ENCODE results near the gene SH3PXD2B.
"Not testable (repeated sequence)": the region's sequence is repeated elsewhere in the genome, so short reads cannot be mapped to it uniquely, and the experiment has no call there.

SH3PXD2B gene

DNA sequence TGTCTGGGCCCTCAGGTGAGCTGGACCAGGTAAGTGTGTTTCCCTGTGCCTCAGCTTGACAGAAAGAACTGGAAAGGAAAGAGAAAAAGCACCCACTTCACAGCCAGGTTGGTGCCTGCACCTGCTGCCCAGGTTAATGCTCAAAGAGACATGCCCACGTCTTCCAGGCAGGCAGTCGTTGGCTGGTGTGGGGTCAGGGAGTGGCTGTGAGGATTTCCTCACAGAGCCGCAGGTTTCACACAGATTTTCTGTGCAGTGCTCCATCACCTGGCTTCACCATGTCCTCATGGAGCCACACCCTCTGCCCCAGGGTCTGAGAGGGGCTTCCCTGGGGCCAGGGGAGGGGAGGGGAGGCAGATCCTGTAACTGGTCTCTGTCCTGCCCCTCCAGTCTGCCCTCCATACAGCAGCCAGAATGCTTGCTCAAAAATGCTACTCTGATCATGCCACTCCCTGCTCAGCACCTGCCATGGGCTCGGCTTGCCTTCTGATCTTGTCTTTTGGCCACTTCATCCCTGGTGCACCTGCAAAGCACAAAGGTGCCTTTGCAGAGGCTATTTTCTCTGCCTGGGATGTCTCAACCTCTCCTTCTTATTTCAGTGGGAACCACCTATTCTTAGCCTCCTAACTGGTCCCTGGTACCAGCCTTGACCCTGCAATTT, 88.2 kb downstream of the SH3PXD2B start:
- DNase-seq (ENCODE audit: low read depth in 2 of 2), result no peak

DNA sequence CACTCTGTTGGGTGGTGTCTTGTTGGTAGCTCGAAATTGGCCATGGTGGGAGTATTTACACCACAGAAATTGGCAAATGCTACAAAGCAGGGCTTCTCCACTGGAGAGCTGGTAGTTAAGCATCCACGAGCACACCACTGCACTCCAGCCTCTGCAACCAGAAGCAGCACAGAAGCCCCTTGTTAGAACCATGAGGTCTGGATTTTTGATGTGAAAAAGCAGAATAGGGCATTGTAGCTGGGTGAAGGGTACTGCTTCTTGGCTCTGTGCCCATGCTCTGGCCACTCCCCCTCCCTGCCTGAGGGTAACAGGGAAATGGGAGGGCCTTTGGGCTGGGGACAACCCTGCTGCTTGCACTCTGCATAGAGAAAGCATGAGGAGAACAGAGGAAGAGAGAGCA, 89.6 kb downstream of the SH3PXD2B start:
- DNase-seq (ENCODE audit: low read depth in 2 of 2), result no peak

DNA sequence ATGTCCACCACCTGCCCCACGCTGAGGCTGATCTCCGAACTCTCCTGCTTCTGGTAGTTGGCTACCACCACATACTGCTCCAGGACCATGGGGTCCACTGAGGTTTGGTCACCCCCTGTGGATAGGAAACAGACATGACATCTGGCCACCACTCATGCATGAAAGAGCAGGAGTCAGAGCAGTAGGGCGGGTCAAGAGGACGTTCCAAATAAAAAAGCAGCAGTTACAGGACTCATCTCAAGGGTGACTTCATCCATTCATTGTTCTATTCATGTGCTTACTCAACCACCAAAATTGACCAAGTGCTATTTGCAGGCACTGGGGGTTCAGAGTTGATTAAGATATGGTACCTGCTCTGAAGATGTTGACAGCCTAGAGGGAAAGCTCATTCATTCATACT, 91.6 kb downstream of the SH3PXD2B start:
- DNase-seq (ENCODE audit: low read depth in 2 of 2), result no peak

DNA sequence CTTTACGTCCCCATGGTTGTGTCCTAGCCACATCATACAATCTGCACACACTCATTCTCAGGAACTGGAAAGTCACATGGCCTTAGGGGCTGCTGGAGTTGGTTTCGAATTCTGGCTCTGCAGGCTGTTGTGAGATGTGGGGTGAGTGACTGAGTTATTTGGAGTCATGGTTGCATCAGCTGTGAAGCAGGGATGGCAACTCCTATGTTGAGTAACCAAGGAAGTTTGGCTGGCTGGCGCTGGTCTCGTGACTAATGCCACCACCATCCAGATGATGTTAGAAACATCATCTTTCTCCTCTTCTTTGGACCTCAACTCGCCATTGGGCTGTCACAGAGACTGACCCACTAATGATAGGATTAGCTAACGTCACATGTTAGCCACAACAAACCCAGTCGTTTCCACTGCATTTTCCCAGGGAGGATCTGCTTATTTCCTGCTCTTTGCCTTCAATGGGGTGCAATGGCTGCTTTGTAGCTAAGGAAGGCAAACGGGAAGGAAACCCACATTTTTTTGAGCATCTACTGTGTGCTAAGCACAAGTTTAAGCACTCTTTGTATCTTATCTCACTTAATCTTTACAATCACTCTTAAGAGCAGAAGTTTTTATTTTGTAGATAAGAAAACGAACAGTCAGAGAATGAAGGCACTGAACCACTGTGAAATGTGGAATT, 92.6 kb downstream of the SH3PXD2B start:
- no peak for DNase-seq (ENCODE audit: low read depth in 2 of 2)

DNA sequence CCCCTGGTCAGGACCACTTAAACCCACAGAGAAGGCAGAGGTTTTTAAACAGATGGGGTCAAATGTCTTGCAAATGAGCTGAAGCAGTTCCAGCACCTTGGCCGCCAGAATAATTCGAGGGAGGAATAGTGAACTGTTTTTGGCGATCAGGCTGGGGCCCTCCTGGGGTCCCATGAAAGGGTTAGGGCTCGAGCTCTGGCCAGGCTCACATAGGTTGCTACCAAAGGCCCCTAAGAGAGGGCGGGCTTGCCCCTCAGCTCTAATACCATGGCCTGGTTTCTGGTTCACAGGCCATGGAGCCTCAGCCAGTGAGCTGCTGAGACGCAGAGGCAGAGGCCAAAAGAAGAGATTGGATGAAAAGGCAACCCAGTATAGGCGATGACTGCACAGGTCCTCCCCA, 96.0 kb downstream of the SH3PXD2B start:
- no peak for DNase-seq (ENCODE audit: low read depth in 2 of 2)

DNA sequence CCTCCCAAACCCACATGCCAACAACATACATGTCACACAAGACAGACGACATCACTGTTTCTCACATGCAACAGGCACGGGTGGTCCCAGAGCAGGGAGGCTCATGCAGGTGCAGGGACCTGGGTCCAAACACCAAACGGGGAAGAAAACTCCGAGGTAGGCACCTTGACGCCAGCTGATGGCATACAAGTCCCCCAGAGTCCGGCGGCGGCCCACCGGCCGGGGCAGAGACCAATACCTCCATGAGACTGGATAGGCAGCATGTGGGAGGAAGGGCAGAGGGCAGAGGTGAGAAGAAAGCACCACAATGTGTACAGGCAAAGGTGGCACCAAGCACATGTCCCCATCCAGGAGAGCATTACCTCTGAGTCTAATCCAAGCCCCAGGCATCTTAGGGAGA, 97.8 kb downstream of the SH3PXD2B start:
- no peak for DNase-seq (ENCODE audit: low read depth in 2 of 2)

DNA sequence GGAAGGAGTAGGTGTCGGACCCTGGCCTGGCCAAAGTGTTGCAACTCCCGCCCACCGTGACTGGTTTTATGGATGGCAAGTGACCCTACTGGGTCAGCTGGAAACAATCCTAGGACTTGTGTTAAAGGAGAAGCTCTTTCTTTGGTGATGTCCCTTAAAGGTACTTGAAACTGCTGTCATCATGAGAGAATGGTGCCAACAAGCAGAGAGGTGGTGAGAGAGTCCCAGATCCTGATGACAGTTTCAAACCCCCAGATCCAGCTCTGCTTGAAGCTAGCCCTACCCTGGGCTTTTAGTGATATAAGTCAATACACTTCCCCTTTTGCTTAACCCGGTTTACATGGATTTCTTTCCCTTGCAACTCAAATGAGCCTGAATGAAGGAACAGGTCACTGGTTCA, 98.3 kb downstream of the SH3PXD2B start:
- DNase-seq (ENCODE audit: low read depth in 2 of 2), result no peak

DNA sequence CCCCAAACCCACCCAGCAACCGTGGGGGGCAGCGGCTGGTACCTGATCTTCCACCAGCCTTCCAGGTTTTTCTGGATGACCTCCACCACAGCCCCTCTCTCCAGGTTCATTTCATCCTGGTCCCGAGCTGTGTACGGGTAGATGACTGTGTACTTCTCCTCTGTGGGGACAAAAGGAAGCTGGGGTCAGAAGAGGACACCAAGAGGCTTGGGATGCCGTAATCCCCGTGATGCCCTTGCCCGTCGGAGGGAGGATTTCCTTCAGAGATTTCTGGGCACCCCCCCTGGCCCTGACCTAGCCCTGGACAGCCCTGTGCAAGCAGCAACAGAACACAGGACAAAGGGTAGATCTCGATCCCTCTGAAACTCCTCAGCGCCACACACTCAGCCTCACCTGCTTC, 100.5 kb downstream of the SH3PXD2B start:
- DNase-seq (ENCODE audit: low read depth in 2 of 2), result no peak

DNA sequence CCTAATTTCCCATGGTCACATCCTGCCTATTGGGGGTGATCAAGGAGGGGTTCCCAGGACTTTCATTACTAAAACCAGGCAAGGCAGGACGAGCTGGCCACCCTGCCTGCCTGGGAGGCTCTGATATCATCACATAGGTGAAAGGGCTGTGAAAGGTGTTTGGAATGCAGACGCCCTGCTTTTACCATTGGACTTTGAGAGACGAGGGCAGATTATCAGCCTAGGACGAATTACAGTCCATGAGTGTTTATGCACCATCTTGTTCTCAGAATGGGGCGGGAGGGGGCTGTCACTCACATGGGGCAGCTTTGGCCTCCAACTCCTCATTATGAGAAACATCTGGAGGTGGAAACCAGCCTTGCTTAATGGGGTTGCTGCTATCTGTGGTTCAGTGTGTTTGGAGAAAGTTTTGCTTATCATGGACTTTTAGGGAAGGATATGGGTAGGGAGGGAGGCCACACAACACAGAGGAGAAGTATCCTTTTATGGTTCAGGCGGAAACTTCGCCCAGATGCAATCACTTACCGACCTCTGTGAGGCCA, 101.0 kb downstream of the SH3PXD2B start:
- DNase-seq (ENCODE audit: low read depth in 2 of 2), result no peak

DNA sequence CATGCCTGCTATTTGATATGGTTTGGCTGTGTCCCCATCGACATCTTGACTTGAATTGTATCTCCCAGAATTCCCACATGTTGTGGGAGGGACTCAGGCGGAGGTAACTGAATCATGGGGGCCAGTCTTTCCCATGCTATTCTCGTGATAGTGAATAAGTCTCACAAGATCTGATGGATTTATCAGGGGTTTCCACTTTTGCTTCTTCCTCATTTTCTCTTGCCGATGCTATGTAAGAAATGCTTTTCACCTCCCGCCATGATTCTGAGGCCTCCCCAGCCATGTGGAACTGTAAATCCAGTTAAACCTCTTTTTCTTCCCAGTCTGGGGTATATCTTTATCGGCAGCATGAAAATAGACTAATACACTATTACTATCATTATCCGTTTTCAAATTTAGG, 101.8 kb downstream of the SH3PXD2B start:
- DNase-seq (ENCODE audit: low read depth in 2 of 2), result not testable (repeated sequence)

DNA sequence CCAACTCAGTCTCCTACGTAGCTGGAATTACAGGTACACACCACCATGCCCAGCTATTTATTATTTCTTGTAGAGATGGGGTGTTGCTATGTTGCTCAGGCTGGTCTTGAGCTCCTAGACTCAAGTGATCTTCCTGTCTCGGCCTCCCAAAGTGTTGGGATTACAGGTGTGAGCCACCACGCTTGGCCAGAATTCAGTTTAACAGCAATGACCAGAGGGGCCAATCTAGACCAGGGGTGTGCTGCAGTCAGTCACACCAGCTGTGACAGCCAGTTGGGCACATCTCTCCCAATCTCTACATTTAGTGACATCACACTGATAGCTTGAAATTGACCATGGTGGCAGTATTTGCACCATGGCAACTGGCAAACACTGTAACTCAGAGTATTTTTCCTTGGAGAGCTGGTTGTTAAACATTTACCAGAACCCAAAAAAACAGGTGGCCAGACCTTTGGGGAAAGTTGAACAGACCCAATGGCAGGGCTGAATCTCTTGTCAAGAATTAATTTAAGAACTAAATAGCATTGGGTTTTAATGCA, 103.0 kb downstream of the SH3PXD2B start:
- DNase-seq (ENCODE audit: low read depth in 2 of 2), result no peak

DNA sequence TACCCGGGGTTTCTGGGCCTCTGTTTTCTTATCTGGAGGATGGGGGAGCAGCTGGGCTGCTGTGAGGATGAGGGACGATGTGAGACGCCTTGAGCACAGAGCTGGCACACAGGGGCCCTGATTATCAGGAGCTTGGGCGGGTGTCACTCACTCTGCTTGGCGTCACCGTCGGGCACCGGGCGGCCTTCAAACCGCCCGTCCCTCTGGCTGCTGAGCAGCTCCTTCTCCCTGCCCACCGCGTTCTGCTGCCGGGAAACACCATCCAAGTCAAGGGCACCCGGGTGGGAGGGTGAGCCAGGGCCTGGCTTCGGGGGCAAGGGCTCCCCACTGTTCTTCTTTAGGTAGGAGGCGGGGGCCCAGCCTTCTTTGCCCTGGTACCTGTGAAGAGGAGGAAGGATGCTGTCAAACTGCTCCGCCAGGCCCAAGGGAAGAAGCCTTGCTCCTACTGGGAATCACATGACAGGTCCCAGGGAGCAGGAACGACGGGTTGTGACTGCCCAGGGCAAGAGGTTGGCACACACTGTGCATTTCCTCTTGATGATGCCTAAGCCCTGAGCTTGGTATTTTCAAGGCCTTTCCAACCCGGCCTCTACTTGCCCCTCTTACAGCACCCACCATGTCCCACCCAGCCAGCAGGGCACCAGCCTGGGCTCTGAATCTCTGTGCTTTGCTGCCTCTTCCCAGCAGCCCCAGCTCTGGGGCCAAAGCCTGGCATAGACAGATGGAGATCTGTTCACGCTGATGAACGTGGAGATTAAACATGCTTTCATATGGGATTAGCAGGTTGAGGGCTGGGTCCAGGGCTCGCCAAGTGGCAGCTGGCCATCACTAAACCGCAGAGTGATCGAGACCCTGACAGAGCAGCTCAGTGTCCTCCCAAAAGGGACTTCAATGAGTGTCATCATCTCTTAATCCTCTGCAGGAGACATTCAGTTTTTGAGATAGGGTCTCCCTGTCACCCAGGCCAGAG, 103.8 kb downstream of the SH3PXD2B start:
- no peak for DNase-seq (ENCODE audit: low read depth in 2 of 2)

DNA sequence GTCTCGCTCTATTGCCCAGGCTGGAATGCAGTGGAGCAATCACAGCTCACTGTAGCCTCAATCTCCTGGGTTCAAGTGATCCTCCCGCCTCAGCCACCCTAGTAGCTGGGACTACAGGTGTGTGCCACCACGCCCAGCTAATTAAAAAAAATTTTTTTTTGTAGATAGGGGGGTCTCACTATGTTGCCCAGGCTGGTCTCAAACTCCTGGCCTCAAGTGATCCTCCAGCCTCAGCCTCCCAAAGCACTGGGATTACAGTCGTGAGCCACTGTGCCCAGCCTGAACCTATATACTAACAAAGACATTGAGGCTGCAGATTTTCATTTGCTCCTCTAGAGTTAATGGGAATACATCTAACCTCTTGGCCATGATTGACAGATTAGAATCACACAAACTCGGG, 105.6 kb downstream of the SH3PXD2B start:
- not testable (repeated sequence) for DNase-seq (ENCODE audit: low read depth in 2 of 2)

DNA sequence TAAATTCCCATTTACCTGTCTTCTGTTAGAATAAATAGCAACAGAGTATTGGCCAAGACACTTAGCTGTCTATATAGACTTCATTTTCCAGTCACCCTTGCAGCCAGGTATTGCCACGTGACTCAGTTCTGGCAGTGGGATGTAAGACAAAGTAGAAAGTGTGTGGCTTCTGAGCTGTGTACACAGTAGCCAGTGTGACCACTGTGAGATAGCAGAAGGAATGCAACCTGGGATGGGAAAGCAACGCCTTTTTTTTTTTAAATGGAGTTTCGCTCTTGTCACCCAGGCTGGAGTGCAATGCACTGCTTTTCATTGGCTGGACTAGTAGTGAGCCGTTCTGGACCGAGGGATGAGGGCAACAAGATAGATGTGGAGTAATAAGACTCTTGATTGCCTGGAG, 106.2 kb downstream of the SH3PXD2B start:
- no peak for DNase-seq (ENCODE audit: low read depth in 2 of 2)

DNA sequence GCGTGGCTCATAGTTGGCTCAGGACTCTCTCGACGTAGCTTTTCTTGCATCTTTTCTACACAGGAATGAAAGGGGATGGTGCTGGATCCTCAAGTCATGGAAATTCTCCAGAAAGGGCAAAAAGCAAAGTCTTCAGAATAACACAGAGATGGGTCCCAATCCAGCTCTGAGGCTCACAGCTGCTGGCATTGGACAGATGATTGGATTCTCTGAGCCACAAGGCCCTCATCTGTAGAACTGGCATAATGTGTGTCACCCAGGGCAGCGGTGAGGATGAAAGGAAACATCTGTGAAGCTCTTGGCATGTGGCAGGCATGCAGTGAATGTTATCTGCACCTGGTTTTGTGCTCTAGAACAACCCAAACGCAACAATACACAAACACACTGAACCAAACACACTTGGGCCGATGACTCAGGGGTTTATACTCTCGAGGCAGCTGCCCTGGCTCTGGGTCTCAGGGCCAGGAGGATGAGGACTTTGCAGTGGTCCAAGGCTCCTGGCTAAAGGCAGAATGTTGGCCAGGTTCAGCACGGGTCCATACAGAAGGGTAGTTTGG, 106.8 kb downstream of the SH3PXD2B start:
- DNase-seq (ENCODE audit: low read depth in 2 of 2), result no peak

DNA sequence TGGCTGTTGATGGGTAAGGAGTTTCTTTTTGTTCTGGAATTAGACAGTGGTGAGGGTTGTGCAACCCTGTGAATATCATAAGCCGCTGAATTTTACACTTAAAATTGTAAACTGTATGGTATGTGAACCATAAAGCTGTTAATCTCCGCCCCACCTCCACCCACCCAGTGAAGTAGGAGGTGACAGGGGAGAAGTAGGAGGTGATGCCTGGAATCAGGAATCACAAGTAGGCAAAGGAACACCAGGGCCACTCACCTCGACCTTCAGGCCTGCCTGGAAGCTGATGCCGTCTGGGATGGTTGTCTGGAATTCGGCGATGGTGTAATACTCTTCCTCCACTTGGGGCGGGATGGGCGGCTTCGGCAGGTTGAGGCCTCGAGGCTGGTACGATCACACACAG, 108.4 kb downstream of the SH3PXD2B start:
- DNase-seq (ENCODE audit: low read depth in 2 of 2), result no peak

DNA sequence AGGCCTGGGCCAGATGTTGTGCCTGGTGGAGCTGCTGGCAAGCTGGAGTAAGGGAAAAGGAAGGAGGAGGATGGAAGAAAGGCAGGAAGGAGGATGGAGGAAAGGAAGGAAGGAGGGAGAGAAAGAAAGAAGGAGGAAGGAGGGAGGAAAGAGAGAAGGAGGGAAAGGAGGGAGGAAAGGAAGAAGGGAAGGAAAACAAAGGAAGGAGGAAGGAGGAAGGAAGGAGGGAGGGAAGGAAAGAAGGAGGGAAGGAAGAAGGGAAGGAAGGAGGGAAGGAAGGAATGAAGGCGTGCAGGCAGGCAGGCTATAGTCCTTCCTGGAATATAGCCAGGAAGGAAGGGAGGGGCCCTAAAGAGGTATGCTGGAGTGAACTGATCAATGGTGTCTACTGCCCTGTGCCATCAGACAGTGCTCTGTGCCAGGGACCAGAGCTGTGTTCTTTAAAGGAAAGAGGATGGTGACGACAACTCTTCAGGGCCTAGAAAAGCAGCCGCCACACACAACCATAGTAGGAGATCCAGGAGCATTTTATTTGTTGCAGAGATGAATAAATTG, 109.4 kb downstream of the SH3PXD2B start:
- DNase-seq (ENCODE audit: low read depth in 2 of 2), result no peak

DNA sequence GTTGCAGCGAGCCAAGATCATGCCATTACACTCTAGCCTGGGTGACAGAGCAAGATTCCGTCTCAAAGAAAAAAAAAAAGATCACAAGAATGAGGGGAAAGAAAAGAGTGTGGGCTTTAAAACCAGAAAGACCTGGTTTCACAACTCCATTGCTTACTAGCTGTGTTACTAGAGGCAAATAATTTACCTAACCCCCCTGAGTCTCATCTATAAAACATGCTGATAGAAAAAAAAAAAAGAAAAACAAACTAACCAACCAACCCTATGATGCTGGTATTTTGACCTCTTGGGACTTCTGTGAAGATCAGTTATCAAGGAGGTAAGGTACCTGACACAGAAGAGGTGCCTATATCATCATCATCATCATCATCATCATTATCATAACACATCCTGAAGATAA, 110.6 kb downstream of the SH3PXD2B start:
- DNase-seq (ENCODE audit: low read depth in 2 of 2), result no peak

DNA sequence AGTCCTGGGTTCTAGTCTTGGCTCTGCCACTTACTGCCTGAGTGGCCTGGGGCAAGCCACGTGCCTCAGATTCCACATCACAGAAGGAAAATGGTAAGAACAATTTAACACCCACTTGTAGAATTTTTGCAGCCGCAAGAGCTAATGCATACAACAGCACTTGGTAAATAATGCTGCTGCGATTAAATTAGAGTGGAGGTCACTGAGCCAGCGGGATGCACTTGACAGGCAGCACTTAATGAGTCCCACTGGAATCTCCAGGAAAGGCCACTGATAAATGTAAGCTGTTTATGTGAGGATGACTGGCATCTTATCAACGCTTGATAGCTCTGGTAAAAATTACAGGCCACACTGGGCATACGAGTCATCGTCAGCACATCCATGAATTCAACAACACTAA, 111.4 kb downstream of the SH3PXD2B start:
- DNase-seq (ENCODE audit: low read depth in 2 of 2), result no peak

DNA sequence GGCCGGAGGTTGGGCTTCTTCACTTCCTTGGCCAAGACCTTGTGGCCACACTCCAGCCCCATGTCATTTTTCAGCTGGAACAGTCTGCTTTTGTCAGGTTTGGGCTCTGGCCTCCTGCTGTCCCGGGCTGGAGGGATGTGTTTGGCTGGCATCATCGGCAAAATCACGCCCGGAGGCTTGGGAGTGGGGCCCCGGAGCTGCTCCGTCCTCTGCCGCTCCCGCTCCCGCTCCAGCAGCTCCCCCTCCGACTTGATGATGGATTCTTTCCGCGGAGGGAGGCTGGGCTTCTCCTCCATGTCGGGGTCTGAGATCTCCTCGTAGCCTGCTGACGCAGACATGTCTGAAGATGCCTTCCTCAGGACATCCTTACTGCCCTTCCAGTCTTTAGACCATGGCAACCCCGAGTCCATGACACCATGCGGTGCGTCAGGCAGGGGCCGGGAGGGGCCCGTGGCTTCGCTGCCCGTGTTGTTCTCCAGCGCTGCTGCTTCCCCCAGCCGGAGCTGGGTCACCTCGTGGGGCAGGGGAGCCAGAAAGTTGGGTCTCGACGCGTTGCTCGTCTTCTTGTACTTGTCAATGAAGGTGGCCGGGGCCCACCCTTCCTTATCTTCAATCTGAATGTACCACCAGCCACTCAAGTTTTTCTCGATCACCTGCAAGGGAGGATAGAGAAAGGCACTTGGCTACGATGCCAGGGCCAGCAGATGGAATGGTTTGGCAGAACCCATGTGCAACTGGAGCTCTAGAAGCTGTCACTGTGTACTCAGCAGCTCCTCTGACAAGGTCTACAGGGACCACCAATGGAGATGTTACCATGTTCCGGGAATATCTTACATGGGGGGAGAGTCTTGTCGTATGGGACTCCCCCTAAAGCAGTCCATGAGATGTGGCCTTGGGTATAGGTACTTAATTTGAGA, 114.8 kb downstream of the SH3PXD2B start:
- DNase-seq (ENCODE audit: low read depth in 2 of 2), result no peak

All from stimulated activated CD4-positive, alpha-beta T cell treated with anti-CD3 and anti-CD28 coated beads, Interleukin-1b, Interleukin-23, amount 100 ng/mL, for 4 hours (primary cell).